RPMI7951 (cell line): ENCODE data around the gene RPS27. TPM values are rescaled to one million over a fixed set of nuclear protein-coding genes. Genes with fewer than 3 reads are reported as not detected.

Experiments
- DNase-seq: peaks from one replicate; pipeline ENCODE4 v3.0.0-alpha.2; 2012; ENCODE audit warnings: low read depth
- total RNA-seq: library from RNA; depleted of rRNA; stranded (reverse); fragments of >200 nt; shearing (Covaris generic); gene quantifications from 2 replicates; pipeline ENCODE4 v1.2.3, GENCODE V29; 2014; rRNA removed

RPS27 gene
- 2,227 and 2,841 TPM in 2 replicates for total RNA-seq

- DNase-seq = peak; percentile 96
These were observed at the start of gene RPS27 for GRCh38 chr1:153990468-153991150. Gene RPS27, plus strand, starts transcription at chr1:153990762. Its CDS starts 35 bp downstream, at chr1:153990797.

DNA sequence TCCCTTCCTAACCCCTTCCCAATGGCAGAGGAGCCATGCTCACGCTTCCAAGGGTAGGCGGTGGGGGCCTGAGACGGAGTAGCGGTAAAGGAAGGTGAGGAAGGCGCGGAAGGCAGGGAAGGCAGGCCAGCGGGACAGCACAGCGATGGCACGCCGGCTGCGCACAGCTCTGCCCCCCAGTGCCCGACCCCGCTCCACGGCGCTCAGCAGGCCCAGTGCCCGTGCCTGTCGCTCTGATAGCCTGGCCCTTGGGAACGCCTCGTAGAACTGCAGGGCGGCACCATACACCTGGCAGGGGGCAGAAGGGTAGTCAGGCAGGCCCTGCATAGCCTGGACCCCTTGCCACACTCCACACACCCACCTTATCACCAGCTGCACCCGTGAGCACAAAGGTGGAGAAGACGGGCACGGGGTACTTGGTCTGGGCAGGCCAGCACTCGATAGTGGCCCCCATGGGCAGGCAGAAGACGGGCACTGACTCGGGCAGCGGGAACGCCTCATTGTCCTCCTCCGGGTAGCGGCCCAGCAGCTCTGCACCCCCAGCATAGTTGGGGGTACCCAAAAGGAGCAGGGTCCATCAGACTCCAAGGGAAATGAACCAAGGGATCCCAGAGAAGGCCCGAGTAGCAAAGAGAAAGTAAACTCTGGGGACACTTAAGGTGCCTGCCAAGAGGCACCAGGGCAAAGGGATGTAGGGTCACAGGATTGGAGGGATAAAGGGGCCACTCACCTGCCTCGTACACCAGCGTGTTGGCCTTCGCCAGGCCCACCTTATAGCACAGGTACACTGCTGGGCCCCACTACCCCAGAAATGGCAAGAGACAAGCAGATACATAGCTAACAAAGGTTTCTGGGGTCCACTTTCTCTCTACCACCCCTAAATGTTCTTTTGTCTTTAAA is 48.5 kb upstream of the RPS27 start:
- DNase-seq = no peak

DNA sequence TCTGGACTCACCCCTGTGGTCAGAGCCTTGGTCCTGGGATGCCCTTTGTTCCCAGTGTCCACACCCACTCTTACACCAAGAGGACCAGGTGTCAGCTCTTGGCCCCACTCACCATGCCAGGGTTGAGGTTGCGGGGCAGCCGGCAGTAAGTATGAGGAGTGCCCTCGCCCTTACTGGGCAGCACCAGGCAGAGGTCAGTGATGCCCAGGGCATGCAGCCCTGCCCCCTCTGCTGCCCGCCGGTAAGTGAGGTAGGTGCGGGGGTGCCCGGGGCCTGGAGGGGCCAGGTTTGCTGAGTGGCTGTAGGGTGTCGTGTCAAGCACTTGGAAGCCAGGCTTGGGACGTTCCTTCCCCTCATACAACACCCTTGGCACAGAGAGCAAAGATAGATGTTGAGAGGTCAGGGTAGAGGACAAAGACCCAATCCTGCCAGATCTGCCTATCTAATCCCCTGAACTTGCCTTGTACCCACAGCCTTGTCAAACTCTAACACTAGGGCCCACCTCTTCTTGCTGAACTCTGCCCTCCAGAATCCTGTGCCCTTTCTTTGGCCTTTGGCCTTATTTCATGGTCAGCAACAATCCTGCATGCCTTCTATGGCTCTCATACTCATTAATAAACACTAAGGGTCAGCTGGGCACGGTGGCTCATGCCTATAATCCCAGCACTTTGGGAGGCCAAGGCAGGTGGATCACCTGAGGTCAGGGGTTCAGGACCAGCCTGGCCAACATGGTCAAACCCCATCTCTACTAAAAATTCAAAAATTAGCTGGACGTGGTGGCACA is 47.6 kb upstream of the RPS27 start:
- DNase-seq = no peak

GRCh38 chr1:153944005-153944826 is 46.3 kb upstream of the RPS27 start:
- DNase-seq = no peak

- DNase-seq = no peak
These were observed 45.8 kb upstream of the RPS27 start for GRCh38 chr1:153944827-153945117.

DNA sequence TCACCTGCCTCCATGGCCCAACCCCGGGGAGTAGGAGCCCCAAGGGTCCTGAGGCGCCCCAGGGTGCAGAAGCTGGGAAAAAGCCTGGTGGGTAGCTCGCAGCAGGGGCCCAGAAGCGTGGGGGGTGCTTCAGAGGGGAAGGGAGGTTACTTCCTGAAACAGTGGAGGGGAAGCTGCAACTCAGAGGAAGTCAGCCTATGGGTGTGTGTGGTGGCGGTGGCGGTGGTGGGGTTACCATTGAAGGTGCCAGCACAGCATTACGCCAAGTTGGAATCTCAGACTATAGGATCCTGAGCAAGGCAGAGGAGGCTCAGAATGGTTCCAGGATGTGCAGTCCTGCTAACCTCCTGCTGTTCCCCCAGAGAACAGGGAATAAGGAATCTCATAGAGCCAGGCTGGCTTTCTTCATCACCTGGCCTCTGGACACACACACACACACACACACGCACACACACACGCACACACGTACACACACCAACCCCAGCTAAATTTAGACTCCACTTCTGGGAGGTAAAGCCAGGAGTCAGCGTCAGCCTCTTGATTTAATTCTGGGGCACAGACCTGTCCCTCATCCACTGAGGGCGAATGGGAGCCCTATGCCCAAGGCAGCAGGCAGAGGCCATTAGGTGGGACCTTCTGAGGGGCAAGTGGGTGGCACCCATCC is 45.3 kb upstream of the RPS27 start:
- DNase-seq = peak; percentile 34

- DNase-seq = peak; percentile 77
These were observed 44.6 kb upstream of the RPS27 start for GRCh38 chr1:153945795-153946621.

- DNase-seq = peak; percentile 74
These were observed 43.8 kb upstream of the RPS27 start, which contains the start of gene DENND4B for GRCh38 chr1:153946622-153947241. Gene DENND4B, minus strand, starts transcription at chr1:153946718. Its CDS starts 2,344 bp downstream, at chr1:153944374.

DNA sequence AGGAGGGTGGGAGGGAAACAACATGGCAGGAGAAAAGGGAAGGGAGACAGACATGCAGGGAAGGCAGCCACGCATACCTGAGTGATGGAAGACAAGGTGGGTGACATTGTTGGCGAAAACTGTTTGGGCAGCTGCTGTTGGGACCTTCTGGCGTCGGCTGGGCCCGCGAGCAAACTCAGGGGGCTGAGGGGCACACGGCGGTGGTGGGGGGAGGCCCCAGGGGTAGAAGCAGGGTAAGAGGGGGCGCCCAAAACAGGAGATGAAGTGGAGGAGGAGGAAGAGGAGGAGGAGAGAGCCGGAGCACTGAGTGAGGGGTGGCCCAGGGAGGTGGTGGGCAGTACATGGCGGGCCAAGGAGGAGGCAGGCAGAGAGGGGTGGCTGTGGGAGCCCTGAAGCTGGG is 39.4 kb upstream of the RPS27 start:
- no peak for DNase-seq

GRCh38 chr1:153951801-153952200 is 38.8 kb upstream of the RPS27 start:
- DNase-seq = no peak

DNA sequence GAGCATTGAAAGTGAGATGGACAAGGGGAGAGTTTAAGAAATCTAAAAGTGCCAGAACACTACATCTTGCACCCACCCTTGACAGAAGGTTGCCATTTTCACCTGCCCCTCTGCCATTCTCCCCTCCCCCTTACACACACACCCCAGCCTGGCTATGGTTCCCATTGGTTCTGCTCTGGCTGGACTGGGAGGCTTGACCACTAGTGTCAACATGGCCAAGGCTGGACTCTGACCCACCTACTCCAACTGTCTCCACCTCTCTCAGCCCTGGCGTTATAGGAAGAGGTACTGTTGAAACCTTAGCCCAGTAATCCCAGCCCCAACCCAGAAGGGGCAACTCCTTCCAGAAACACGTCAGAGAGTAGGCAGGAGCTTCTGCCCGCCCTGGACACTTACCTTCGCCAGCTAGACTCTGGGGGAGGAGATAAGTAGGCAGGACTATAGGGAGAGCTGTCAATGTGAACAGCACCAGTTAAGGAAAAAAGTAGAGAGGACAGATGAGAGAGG is 36.6 kb upstream of the RPS27 start:
- no peak for DNase-seq

DNA sequence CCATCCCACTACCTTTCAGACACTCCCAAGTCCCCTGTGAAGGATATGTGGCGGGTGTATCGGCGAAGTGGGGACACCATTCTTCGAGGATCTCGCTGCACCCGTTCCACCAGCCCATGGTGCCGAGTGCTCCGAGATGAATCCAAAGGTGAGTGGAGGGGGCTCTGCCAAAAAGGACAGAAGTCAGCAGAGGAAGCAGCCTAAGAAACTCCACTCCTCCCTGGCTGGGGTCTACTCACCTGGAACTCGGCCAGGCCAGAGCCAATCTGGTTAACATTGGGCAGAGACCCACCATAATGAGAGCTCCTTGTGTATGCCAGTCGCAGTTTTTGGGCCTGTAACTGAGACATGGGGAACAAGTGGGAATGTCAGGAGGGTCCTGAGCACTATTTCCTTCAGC is 35.7 kb upstream of the RPS27 start:
- no peak for DNase-seq

DNA sequence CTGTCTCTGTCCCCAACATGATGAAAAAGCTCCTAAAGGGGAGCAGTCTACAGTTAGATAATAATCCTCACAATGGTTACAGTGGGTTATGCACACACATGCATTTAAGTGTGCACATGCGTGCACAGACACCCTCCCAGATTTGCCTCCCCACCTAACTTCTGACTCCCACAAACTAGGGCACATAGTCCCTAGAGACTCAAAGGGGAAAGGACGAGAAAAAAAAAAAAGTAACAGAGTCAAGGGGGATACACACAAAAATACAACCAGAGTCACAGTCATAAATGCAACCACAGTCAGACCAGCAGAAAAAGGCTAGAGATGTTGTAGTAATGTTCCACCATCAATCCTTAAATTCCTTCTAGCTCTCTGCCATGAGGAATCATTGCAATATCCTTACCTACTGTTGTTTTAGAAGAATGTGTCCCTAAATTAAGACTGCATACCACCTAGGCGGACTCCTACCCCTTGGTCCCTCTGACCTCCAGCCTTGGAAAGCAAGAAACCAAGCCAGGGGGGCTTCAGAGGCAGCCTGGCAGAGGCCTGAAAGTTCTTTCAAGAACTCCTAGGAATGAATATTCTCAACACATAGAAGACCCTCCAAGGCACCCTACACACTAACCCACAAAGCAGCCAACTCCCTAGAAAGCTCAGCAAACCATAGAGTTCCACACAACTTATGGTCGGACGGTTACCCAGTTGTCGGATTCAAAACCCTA is 33.4 kb upstream of the RPS27 start:
- DNase-seq = no peak

DNA sequence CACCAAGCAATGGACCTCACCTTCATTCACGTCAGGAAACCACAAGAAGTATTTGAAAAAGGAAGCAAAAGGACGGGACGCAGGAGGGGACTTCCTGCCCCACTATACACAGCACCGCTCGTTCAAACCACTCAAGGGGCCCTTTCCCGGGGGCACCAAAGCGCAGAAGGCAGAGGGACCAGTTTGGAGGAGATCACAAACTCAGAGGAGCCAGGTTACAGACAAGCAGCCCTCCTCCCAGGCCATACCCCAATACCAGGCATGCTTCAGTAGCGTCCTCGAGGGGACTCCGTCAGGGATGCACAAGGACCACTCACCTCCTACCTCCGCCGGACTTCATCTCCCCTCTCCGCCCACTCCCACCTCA is 32.8 kb upstream of the RPS27 start:
- no peak for DNase-seq

- DNase-seq = peak; percentile 97
These were observed 32.2 kb upstream of the RPS27 start, which contains the start of gene CRTC2 for GRCh38 chr1:153958111-153958960. Gene CRTC2, minus strand, starts transcription at chr1:153958612. Its CDS starts 115 bp downstream, at chr1:153958497.

GRCh38 chr1:153958961-153959260 is 31.7 kb upstream of the RPS27 start:
- DNase-seq = no peak

- no peak for DNase-seq
These were observed 31.1 kb upstream of the RPS27 start for GRCh38 chr1:153959454-153959853.

GRCh38 chr1:153960206-153960605 is 30.4 kb upstream of the RPS27 start:
- no peak for DNase-seq
